ENCODE results near the gene DNAJC2. TPM values are rescaled to one million over a fixed set of nuclear protein-coding genes. Genes with fewer than 3 reads are reported as not detected.

Gene DNAJC2
- total and polyA plus RNA-seq, 2 experiments from 2014 or later: 22.7 to 36.4 TPM

DNA sequence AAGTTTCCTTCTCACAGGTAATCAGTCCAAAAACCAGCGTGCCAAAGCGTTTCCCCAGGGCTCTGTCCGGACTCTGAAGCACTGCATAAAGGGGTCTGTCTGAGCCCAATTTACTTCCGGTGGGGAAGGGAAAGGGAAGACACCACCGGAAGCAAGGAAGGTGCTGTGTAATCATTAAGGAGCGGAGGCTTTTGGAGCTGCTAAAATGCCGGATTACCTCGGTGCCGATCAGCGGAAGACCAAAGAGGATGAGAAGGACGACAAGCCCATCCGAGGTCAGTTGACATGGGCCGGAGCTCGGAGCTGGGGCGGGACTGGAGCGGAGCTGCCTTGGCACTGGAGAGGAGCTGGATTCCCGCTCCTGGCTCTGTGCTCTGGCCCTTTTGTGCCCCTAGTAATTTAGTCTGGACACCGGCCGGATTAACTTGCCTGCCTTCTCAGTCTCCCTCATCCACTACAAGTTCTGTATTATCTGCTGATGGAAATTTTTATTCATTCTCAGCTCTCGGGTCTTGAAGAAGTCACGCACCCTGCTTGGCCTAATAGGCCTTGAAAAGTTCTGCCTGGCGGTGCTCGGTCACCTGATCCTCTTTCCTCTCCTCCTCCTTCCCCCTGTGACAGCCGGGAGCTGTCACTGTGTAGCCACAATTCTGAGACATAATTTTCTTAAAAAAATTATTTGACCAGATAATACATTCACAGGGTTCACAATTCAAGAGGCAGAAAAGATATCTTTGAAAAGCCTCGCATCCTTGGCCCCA lies 3.1 kb upstream of the DNAJC2 start, which contains the start of gene PSMC2:
PSMC2 (plus strand) TSS at position 137 of the 761 bp plus-strand sequence; CDS start at position 206, 69 bp downstream.
- peaks cover 10% of the 10 kb centered on the region for H3K4me1 ChIP-seq (ENCODE audit: low read depth)
- no peaks in the 10 kb centered on the region for H3K9me3 ChIP-seq (ENCODE audit: low read depth)
- TF ChIP-seq, protein P1, sequence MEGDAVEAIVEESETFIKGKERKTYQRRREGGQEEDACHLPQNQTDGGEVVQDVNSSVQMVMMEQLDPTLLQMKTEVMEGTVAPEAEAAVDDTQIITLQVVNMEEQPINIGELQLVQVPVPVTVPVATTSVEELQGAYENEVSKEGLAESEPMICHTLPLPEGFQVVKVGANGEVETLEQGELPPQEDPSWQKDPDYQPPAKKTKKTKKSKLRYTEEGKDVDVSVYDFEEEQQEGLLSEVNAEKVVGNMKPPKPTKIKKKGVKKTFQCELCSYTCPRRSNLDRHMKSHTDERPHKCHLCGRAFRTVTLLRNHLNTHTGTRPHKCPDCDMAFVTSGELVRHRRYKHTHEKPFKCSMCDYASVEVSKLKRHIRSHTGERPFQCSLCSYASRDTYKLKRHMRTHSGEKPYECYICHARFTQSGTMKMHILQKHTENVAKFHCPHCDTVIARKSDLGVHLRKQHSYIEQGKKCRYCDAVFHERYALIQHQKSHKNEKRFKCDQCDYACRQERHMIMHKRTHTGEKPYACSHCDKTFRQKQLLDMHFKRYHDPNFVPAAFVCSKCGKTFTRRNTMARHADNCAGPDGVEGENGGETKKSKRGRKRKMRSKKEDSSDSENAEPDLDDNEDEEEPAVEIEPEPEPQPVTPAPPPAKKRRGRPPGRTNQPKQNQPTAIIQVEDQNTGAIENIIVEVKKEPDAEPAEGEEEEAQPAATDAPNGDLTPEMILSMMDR (IDR thresholded peaks at IDR 0.05; ENCODE audit: low read depth, low read length): no peak
- no peaks in the 10 kb centered on the region for H3K27me3 ChIP-seq
- peak within 1 kb of the TSS; percentile 91 for H3K4me3 ChIP-seq
- peak within 1 kb of the TSS; percentile 95 for H3K27ac ChIP-seq
- DNase-seq (ENCODE audit: low read depth in 1 of 2, low spot score in 1 of 2): peak; percentile 82 to 94
- no peaks in the 10 kb centered on the region for H3K36me3 ChIP-seq

DNA sequence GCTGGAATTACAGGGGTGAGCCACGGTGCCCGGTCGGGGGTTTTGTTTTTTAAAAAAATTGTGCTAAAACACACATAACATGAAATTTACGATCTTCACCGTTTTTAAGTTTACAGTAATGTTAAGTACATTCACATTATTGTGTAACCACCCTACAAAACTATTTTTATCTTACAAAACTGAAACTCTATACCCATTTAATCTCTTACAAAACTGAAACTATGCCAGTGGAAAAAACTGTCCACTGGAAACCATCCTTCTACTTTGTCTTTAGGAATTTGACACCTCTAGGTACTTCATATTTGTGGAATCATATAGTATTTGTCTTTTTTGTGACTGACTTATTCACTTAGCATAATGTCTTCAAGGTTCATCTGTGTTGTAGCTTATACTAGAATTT lies 1.8 kb upstream of the DNAJC2 start:
- DNase-seq (ENCODE audit: low read depth in 1 of 2, low spot score in 1 of 2): no peak
- Histone ChIP-seq H3K4me1 (ENCODE audit: low read depth) (peaks cover 10% of the 10 kb centered on the region), H3K27ac (no peak overlapping the region), H3K4me3 (no peak overlapping the region), H3K36me3 (peaks cover 6% of the 10 kb centered on the region), H3K27me3 (no peaks in the 10 kb centered on the region), H3K9me3 (ENCODE audit: low read depth) (no peaks in the 10 kb centered on the region)
- TF ChIP-seq, protein P1 (IDR thresholded peaks at IDR 0.05; ENCODE audit: low read depth, low read length): no peak

DNA sequence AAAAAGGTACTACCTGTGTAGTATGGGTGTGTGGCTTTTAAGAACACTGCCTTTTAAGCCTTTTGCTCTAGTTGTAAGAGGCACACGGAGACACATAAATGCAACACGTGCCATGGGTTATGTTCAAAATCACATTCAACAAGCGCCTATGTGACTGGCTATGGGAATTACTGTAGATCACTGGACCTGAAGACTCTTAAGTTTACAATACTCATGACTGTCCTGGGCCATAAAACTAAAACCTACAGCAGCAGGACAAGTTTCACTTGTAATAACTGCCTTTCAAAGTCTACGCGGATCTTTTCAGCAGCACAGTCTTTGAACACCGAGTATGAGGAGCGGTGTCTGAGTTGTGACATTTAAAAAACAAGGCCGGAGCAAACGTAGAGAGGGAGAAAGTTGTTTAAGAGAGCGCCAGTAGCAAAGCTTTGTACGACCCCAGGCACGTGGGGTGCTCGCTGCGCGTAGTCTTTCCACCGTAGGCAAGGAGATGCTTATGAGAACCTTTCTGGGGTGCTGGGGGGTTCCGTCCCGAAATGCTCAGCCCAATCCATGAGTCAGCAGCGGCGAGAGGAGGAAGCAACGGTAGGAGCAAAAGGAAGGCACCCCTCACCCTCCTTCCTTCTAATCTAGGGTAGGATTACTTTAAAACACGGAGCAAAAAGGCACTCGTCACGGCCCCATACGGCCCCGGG lies 662 bp downstream of the DNAJC2 start:
- Histone ChIP-seq H3K27ac (peak overlapping the region; percentile 76), H3K4me1 (ENCODE audit: low read depth) (peaks cover 7% of the 10 kb centered on the region), H3K27me3 (no peaks in the 10 kb centered on the region), H3K36me3 (peaks cover 19% of the 10 kb centered on the region), H3K9me3 (ENCODE audit: low read depth) (no peaks in the 10 kb centered on the region), H3K4me3 (peak overlapping the region; percentile 86)
- TF ChIP-seq, protein P1 (IDR thresholded peaks at IDR 0.05; ENCODE audit: low read depth, low read length): no peak
- peak; percentile 23 for DNase-seq (ENCODE audit: low read depth in 1 of 2, low spot score in 1 of 2)

DNA sequence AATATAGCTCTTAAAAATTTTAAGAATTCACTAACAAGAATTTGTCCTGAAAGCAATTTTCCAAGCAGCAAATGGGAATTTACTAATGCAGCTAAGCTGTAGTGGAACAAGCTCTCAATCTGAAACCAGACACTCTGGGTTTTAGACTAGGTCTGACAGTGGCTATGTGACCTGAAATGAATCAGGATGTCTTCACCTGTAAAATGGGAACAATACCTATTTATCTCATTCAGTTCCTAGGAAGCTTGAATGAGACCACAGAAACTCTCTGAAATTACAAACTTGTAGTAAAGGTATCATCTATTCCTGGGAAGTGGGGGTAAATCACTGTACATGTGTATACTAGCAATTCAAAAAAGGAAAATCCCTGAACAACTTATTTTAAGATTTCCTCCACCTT lies 1.2 kb downstream of the DNAJC2 start:
- Histone ChIP-seq H3K4me3 (peak overlapping the region; percentile 86), H3K27me3 (no peaks in the 10 kb centered on the region), H3K9me3 (ENCODE audit: low read depth) (no peaks in the 10 kb centered on the region), H3K27ac (no peak overlapping the region), H3K36me3 (peaks cover 19% of the 10 kb centered on the region), H3K4me1 (ENCODE audit: low read depth) (peaks cover 5% of the 10 kb centered on the region)
- DNase-seq (ENCODE audit: low read depth in 1 of 2, low spot score in 1 of 2): no peak
- TF ChIP-seq, protein P1 (IDR thresholded peaks at IDR 0.05; ENCODE audit: low read depth, low read length): no peak

DNA sequence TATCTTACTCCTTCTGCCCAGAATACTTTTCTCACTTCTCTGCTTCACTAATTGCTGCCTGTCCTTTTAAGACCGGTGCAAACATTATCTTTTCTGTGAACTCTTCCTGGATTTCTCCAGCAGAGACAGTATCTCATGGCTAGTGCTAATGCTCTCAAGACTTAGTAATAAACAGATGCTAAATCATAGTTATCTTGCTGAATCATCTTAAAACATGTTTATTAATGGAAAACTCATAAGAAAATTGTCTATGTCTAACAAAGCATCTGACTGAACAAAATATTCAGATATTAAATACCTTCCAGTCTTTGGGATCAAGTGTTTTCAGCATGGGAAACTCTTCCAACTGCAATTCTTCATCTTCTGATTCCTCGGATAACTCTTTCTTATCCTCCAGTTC lies 3.1 kb downstream of the DNAJC2 start:
- DNase-seq (ENCODE audit: low read depth in 1 of 2, low spot score in 1 of 2): no peak
- H3K9me3 ChIP-seq (ENCODE audit: low read depth): no peaks in the 10 kb centered on the region
- H3K4me3 ChIP-seq: no peak overlapping the region
- H3K27me3 ChIP-seq: no peaks in the 10 kb centered on the region
- peak overlapping the region; percentile 5 for H3K27ac ChIP-seq
- H3K36me3 ChIP-seq: peaks cover 34% of the 10 kb centered on the region
- H3K4me1 ChIP-seq (ENCODE audit: low read depth): peaks cover 4% of the 10 kb centered on the region
- TF ChIP-seq, protein P1 (IDR thresholded peaks at IDR 0.05; ENCODE audit: low read depth, low read length): no peak
